Cardiac muscle cell (in vitro differentiated cells and primary cell): ENCODE measurements around the gene FUT1. TPM values are rescaled to one million over a fixed set of nuclear protein-coding genes. Genes with fewer than 3 reads are reported as not detected.
A peak's percentile ranks its signal among the peaks of the same experiment; 100 is the strongest.

ENCODE experiments used
- DNase-seq, 2 donors: peaks; one replicate each; pipeline versions ENCODE4 v3.0.0 to v3.0.0-alpha.2; 2010 to 2017; ENCODE audit warnings: low read depth in 1 of 2, low spot score in 1 of 2
- H3K27ac ChIP-seq: fragments of 200-600 bp; sonication (generic); 2 replicates; pipeline ENCODE4 v1.5.1; 2016
- H3K27me3 ChIP-seq: fragments of 200-600 bp; sonication (generic); 2 replicates; pipeline ENCODE4 v1.6.0; 2016; ENCODE audit warnings: control low read depth
- H3K36me3 ChIP-seq: fragments of 200-600 bp; sonication (generic); 2 replicates; pipeline ENCODE4 v1.5.1; 2016; ENCODE audit warnings: control low read depth
- H3K4me1 ChIP-seq: fragments of 200-600 bp; sonication (generic); 2 replicates; pipeline ENCODE4 v1.8.1; 2017; ENCODE audit warnings: low read depth, mild to moderate bottlenecking, mixed run types
- H3K4me3 ChIP-seq: fragments of 200-600 bp; sonication (generic); 2 replicates; pipeline ENCODE4 v1.5.1; 2016; ENCODE audit warnings: mild to moderate bottlenecking
- H3K9me3 ChIP-seq: fragments of 200-600 bp; sonication (generic); 2 replicates; pipeline ENCODE4 v1.5.1; 2017; ENCODE audit warnings: low read depth, mild to moderate bottlenecking, control low read depth
- polyA plus RNA-seq: library from polyadenylated mRNA; unstranded; fragments of >200 nt; fragmentation: Nextera tagmentation; extraction: Ambion mirVana; gene quantifications from 2 replicates; pipeline ENCODE4 v1.2.1, GENCODE V29; 2016
- total RNA-seq: library from RNA; depleted of rRNA; stranded (reverse); fragments of >200 nt; gene quantifications from 2 replicates; pipeline ENCODE4 v1.2.3, GENCODE V29; 2016
- TF ChIP-seq, protein P1 (sequence below): IDR thresholded peaks from 2 replicates; pipeline ENCODE4 v1.5.1; 2012; ENCODE audit warnings: low read depth, mild to moderate bottlenecking, low read length

FUT1 gene
- total and polyA plus RNA-seq, 2 experiments from 2014 or later, result 0.21 TPM; not detected in 1

- Histone ChIP-seq H3K27ac (no peak within 1 kb of the TSS), H3K4me1 (no peaks in the 10 kb centered on the region), H3K27me3 (peaks cover 25% of the 10 kb centered on the region), H3K4me3 (no peak within 1 kb of the TSS), H3K36me3 (no peaks in the 10 kb centered on the region), H3K9me3 (no peaks in the 10 kb centered on the region)
- TF ChIP-seq, protein P1, sequence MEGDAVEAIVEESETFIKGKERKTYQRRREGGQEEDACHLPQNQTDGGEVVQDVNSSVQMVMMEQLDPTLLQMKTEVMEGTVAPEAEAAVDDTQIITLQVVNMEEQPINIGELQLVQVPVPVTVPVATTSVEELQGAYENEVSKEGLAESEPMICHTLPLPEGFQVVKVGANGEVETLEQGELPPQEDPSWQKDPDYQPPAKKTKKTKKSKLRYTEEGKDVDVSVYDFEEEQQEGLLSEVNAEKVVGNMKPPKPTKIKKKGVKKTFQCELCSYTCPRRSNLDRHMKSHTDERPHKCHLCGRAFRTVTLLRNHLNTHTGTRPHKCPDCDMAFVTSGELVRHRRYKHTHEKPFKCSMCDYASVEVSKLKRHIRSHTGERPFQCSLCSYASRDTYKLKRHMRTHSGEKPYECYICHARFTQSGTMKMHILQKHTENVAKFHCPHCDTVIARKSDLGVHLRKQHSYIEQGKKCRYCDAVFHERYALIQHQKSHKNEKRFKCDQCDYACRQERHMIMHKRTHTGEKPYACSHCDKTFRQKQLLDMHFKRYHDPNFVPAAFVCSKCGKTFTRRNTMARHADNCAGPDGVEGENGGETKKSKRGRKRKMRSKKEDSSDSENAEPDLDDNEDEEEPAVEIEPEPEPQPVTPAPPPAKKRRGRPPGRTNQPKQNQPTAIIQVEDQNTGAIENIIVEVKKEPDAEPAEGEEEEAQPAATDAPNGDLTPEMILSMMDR, result no peak
- DNase-seq, result no peak
These were observed 2.7 kb upstream of the FUT1 start, which contains the start of gene FGF21 for GRCh38 chr19:48755084-48755641. FGF21 (plus strand) TSS chr19:48755524; CDS start chr19:48756237, 713 bp downstream.

DNA sequence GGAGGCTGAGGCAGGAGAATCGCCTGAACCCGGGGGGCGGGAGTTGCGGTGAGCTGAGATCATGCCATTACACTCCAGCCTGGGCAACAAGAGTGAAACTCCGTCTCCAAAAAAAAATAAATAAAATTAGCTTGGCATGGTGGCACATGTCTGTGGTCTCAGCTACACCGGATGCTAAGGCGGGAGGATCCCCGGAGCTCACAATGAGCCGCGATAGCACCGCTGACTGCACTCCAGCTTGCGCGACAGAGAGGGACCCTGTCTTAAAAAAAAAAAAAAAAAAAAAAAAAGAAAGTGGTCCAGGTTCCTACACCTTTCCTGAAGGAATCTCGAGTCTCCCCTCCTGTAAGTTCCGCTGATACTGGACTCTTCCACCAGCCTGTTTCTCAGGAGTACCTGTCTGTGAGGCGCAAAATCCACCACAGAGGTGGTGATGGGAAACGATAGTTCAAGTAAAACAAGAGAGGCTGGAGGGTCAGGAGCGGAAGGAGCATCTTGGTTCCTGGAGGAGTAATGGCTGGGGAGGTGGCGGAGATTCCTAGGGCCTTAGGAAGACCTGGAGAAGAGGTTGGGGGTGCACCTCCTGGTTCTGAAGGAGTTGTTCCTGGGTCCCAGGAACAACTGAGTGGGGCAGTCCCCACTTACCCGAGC lies 471 bp downstream of the FUT1 start:
- Histone ChIP-seq H3K9me3 (no peaks in the 10 kb centered on the region), H3K27me3 (peaks cover 25% of the 10 kb centered on the region), H3K4me3 (peak overlapping the region; percentile 23), H3K36me3 (no peaks in the 10 kb centered on the region), H3K4me1 (no peaks in the 10 kb centered on the region), H3K27ac (no peak overlapping the region)
- TF ChIP-seq, protein P1, result no peak
- DNase-seq, result no peak

DNA sequence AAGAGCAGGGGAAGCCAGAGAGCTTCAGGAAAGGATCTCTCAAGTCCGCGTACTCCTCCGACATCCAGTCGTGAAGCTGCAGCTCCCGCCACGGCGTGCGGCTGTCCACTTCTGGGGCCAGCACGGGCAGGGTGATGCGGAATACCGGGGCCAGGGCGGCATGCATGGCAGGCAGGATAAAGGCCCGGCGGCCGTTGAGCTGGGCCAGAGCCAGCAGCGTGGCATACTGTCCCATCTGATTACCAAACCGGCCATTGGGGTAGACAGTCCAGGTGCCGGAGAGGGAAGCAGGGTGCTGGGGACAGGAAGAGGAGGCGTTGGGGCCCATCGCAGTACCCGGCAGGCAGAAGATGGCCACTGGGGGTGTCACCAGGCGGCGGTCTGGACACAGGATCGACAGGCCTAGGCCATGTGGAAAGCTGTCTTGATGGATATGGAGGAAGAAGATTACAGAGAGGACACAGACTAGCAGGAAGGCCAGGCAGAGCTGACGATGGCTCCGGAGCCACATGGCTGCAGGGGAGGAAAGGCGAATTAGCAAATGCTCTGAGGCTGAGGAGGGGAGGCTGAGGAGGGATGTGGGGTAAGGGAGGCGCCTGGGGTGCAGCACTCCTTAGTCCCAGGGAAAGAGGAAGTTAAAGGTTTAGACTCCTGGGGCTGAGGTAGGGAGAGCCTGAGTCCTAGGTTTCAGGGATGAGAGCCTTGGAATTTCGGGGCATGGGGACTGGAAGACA lies 1.5 kb downstream of the FUT1 start:
- TF ChIP-seq, protein P1, result no peak
- no peaks in the 10 kb centered on the region for H3K4me1 ChIP-seq
- peaks cover 25% of the 10 kb centered on the region for H3K27me3 ChIP-seq
- H3K9me3 ChIP-seq, result no peaks in the 10 kb centered on the region
- no peaks in the 10 kb centered on the region for H3K36me3 ChIP-seq
- H3K4me3 ChIP-seq, result no peak overlapping the region
- no peak for DNase-seq
- H3K27ac ChIP-seq, result no peak overlapping the region

DNA sequence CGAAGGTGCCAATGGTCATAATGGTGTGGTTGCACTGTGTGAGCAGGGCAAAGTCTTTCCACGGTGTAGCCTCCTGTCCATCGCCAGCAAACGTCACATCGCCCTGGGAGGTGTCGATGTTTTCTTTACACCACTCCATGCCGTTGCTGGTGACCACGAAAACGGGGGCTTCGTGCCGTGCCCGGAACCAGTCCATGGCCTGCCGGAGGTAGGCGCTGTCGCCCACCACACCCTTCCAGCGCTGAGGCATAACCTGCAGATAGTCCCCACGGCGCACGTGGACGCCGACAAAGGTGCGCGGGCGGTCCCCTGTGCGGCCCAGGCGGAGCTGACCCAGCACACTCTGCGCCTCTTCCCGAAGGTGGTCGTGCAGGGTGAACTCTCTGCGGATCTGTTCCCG lies 2.1 kb downstream of the FUT1 start:
- TF ChIP-seq, protein P1, result no peak
- H3K36me3 ChIP-seq, result no peaks in the 10 kb centered on the region
- H3K9me3 ChIP-seq, result no peaks in the 10 kb centered on the region
- DNase-seq, result no peak
- peaks cover 25% of the 10 kb centered on the region for H3K27me3 ChIP-seq
- H3K4me3 ChIP-seq, result no peak overlapping the region
- H3K4me1 ChIP-seq, result no peaks in the 10 kb centered on the region
- H3K27ac ChIP-seq, result no peak overlapping the region

DNA sequence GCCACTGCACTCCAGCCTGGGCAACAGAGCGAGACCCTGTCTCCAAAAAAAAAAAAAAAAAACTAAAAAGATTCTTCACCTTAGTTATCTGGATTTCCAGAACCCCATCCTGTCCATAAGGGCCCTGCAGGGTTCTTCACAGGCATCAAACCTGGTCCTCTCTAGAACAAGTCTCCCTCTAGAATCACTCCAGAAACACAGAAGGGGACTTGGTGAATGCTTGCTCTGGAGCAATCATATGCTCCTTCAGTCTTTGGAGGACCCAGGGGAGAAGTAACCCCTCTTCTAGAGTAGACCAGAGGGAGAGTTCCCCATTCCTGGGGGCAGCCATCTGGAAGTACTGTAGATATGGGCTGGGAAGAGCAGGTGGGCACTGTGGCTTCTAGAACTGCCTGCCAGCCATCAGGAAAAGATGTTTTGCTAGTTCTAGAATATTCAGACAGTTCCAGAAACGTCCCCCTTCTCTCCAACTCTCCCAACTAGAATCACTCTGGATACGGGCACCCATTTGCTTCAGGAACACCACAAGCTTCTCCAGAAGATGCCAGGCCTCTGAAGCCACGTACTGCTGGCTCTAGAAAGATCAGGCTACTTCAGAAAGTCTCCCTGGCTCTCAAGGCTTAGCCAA lies 2.8 kb downstream of the FUT1 start:
- no peak overlapping the region for H3K4me3 ChIP-seq
- H3K4me1 ChIP-seq, result no peaks in the 10 kb centered on the region
- no peak for DNase-seq
- H3K27me3 ChIP-seq, result peaks cover 25% of the 10 kb centered on the region
- no peak overlapping the region for H3K27ac ChIP-seq
- H3K36me3 ChIP-seq, result no peaks in the 10 kb centered on the region
- no peaks in the 10 kb centered on the region for H3K9me3 ChIP-seq
- TF ChIP-seq, protein P1, result no peak
